Subcutaneous abdominal adipose tissue (tissue), 5 donors: ENCODE data around the gene RBCK1.

ENCODE experiments used
- H3K27ac ChIP-seq: one replicate; pipeline ENCODE4 v1.7.0; 2013; ENCODE audit warnings: low read depth, mild to moderate bottlenecking, inconsistent platforms, low read length, moderate library complexity
- H3K27me3 ChIP-seq, 5 donors: one replicate each; pipeline ENCODE4 v1.7.0; 2013; ENCODE audit warnings: low read length in 5 of 5, inconsistent platforms in 1 of 5; ENCODE audit not compliant: control insufficient read depth in 5 of 5, insufficient read depth in 4 of 5
- H3K36me3 ChIP-seq, 5 donors: one replicate each; pipeline ENCODE4 v1.7.0; 2013; ENCODE audit warnings: low read length in 5 of 5; ENCODE audit not compliant: control insufficient read depth in 5 of 5, insufficient read depth in 5 of 5
- H3K4me1 ChIP-seq, 5 donors: one replicate each; pipeline ENCODE4 v1.7.0; 2013; ENCODE audit warnings: low read length in 5 of 5, mild to moderate bottlenecking in 3 of 5, moderate library complexity in 1 of 5; ENCODE audit not compliant: control insufficient read depth in 5 of 5, insufficient read depth in 5 of 5
- H3K4me3 ChIP-seq, 5 donors: one replicate each; pipeline ENCODE4 v1.7.0; 2013; ENCODE audit warnings: low read length in 5 of 5, low read depth in 1 of 5
- H3K9ac ChIP-seq, 5 donors: one replicate each; pipeline ENCODE4 v1.7.0; 2013; ENCODE audit warnings: low read length in 5 of 5, mild to moderate bottlenecking in 4 of 5, moderate library complexity in 3 of 5
- H3K9me3 ChIP-seq, 5 donors: one replicate each; pipeline ENCODE4 v1.7.0; 2013; ENCODE audit warnings: low read length in 5 of 5; ENCODE audit not compliant: control insufficient read depth in 5 of 5
- donor health status: healthy.
- donor health status: healthy.
- donor health status: healthy.
- donor health status: healthy.
- donor health status: healthy.

RBCK1 gene

GRCh38 chr20:436476-436875 is 28.4 kb downstream of the RBCK1 start:
- no peaks in the 10 kb centered on the region for H3K27me3 ChIP-seq
- no peak overlapping the region for H3K9ac ChIP-seq
- peaks cover 0 to 19% (median 10%) of the 10 kb centered on the region in 5 donors for H3K4me1 ChIP-seq
- peaks cover 3 to 86% (median 82%) of the 10 kb centered on the region in 5 donors for H3K36me3 ChIP-seq
- no peak overlapping the region for H3K4me3 ChIP-seq
- no peaks in the 10 kb centered on the region for H3K9me3 ChIP-seq
- no peak overlapping the region for H3K27ac ChIP-seq

GRCh38 chr20:437787-438486 is 29.8 kb downstream of the RBCK1 start:
- Histone ChIP-seq H3K4me1 (peaks cover 0 to 19% (median 10%) of the 10 kb centered on the region in 5 donors), H3K27me3 (no peaks in the 10 kb centered on the region), H3K9ac (peak overlapping the region in 1 of 5 donors; percentile 6), H3K27ac (no peak overlapping the region), H3K9me3 (no peaks in the 10 kb centered on the region), H3K4me3 (no peak overlapping the region), H3K36me3 (peaks cover 6 to 84% (median 80%) of the 10 kb centered on the region in 5 donors)

- no peaks in the 10 kb centered on the region for H3K9me3 ChIP-seq
- no peaks in the 10 kb centered on the region for H3K27me3 ChIP-seq
- H3K9ac ChIP-seq = peak overlapping the region in 2 of 5 donors; percentile 22 to 44
- H3K4me1 ChIP-seq = peaks cover 0 to 19% (median 10%) of the 10 kb centered on the region in 5 donors
- peaks cover 10 to 89% (median 85%) of the 10 kb centered on the region in 5 donors for H3K36me3 ChIP-seq
- H3K4me3 ChIP-seq = peak overlapping the region in 1 of 5 donors; percentile 5
- H3K27ac ChIP-seq = no peak overlapping the region
These were observed 30.7 kb downstream of the RBCK1 start for GRCh38 chr20:438571-439469.

GRCh38 chr20:440148-440547 is 32.0 kb downstream of the RBCK1 start:
- Histone ChIP-seq H3K27ac (no peak overlapping the region), H3K9ac (no peak overlapping the region), H3K9me3 (no peaks in the 10 kb centered on the region), H3K27me3 (no peaks in the 10 kb centered on the region), H3K4me1 (peaks cover 5 to 26% (median 20%) of the 10 kb centered on the region in 5 donors), H3K4me3 (no peak overlapping the region), H3K36me3 (peaks cover 10 to 86% (median 85%) of the 10 kb centered on the region in 5 donors)

DNA sequence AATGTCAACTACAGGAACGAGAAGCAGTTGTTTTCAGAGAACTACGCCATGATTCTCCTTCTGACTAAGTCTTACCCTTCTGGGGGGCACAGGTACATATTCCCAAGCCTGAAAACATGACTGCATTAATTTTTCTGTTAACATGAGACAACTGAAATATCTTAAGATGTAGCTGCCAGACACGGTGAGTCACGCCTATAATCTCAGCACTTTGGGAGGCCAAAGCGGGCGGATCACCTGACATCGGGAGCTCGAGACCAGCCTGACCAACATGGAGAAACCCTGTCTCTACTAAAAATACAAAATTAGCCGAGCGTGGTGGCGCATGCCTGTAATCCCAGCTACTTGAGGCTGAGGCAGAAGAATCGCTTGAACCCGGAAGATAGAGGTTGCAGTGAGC is 32.5 kb downstream of the RBCK1 start:
- H3K4me3 ChIP-seq = no peak overlapping the region
- no peak overlapping the region for H3K27ac ChIP-seq
- peaks cover 6 to 31% (median 24%) of the 10 kb centered on the region in 5 donors for H3K4me1 ChIP-seq
- no peaks in the 10 kb centered on the region for H3K9me3 ChIP-seq
- no peak overlapping the region for H3K9ac ChIP-seq
- H3K27me3 ChIP-seq = no peaks in the 10 kb centered on the region
- H3K36me3 ChIP-seq = peaks cover 10 to 83% (median 80%) of the 10 kb centered on the region in 5 donors

DNA sequence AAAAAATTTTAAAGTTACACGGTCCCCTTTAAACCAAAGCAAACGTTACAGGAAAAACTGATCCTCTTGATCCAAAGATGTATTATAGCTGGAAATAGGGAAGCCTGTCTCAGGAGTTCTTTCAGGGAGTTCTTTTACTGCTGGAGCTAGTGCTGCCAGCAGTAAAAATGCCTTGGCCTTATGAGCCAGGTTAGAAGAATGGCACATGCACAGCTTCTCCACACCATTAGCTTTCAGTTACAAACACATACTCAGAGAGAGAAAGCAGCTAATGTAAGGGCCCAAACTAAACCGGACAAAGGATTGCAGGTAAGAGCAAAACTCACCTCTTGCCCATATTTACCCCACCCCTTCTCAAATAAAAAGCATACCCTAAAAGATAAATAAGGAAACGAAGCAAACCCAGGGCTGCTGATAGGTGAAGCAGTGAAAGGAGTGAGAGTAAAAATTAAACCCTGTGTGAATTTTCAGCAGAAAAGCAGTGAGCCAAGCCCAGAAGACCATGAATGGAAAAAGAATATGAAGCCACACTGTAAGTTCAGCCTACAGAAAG is 35.2 kb downstream of the RBCK1 start:
- H3K36me3 ChIP-seq = peaks cover 10 to 72% (median 66%) of the 10 kb centered on the region in 5 donors

GRCh38 chr20:444117-444516 is 36.0 kb downstream of the RBCK1 start:
- peaks cover 10 to 64% (median 57%) of the 10 kb centered on the region in 5 donors for H3K36me3 ChIP-seq
- H3K27ac ChIP-seq = no peak overlapping the region
- H3K4me3 ChIP-seq = no peak overlapping the region
- no peak overlapping the region for H3K9ac ChIP-seq
- H3K27me3 ChIP-seq = no peaks in the 10 kb centered on the region
- H3K4me1 ChIP-seq = peaks cover 6 to 19% (median 18%) of the 10 kb centered on the region in 5 donors
- no peaks in the 10 kb centered on the region for H3K9me3 ChIP-seq

More for the DNA sequence above, 35.2 kb downstream of the RBCK1 start:
- Histone ChIP-seq H3K9me3 (no peaks in the 10 kb centered on the region), H3K27ac (no peak overlapping the region), H3K4me3 (no peak overlapping the region), H3K27me3 (no peaks in the 10 kb centered on the region), H3K4me1 (peaks cover 6 to 27% (median 25%) of the 10 kb centered on the region in 5 donors), H3K9ac (no peak overlapping the region)

GRCh38 chr20:444862-445426 is 36.8 kb downstream of the RBCK1 start:
- H3K27me3 ChIP-seq = no peaks in the 10 kb centered on the region

DNA sequence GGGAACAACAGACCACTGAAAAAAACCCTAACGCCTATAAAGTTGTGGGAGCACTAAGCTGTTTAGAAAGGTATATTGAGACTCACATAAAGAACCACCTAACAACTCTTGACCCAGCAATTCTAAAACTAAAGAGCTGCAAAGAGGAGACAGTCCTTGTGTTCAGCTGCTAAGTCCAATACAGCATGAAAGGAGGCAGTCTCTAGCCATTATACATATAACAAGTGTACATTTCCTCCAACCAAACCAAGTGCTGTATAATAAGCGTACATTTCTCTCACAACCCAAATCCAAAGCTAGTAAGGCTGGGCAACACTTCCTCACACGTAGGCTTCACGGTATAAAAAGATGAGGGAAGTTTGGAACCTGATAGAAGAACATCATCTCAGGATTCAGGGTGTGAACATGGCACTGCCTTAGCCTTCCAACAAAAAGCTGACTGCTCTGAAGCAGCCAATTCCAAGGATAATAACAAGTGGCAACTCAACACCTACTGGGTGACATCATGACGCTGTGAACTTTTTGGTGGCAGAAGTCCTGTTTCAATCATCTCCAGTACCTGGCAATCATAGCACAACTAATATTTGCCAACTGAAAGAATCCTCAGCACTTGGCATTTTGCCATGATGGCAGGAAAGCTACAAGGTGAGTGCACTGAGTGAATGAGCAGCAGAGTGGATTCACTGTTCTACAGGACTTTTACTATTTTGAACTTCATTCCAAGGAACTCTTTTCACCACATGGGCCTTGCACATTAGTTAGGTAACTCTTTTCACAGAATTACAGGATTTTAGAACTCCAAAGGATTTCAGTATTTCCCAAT is 37.6 kb downstream of the RBCK1 start:
- Histone ChIP-seq H3K27me3 (no peaks in the 10 kb centered on the region), H3K9me3 (no peaks in the 10 kb centered on the region), H3K4me3 (no peak overlapping the region), H3K9ac (peak overlapping the region in 1 of 5 donors; percentile 4), H3K36me3 (peaks cover 10 to 48% (median 42%) of the 10 kb centered on the region in 5 donors), H3K27ac (peak overlapping the region; percentile 25), H3K4me1 (peaks cover 6 to 19% (median 14%) of the 10 kb centered on the region in 5 donors)

More at GRCh38 chr20:444862-445426, 36.8 kb downstream of the RBCK1 start:
- H3K4me3 ChIP-seq = no peak overlapping the region
- H3K9me3 ChIP-seq = no peaks in the 10 kb centered on the region
- peak overlapping the region; percentile 25 for H3K27ac ChIP-seq
- H3K36me3 ChIP-seq = peaks cover 10 to 56% (median 50%) of the 10 kb centered on the region in 5 donors
- H3K4me1 ChIP-seq = peaks cover 6 to 19% (median 14%) of the 10 kb centered on the region in 5 donors
- peak overlapping the region in 2 of 5 donors; percentile 4 to 41 for H3K9ac ChIP-seq
